ENCODE results near the gene SLC30A2.
"Not testable (repeated sequence)": the region's sequence is repeated elsewhere in the genome, so short reads cannot be mapped to it uniquely, and the experiment has no call there.

SLC30A2 gene, protein sequence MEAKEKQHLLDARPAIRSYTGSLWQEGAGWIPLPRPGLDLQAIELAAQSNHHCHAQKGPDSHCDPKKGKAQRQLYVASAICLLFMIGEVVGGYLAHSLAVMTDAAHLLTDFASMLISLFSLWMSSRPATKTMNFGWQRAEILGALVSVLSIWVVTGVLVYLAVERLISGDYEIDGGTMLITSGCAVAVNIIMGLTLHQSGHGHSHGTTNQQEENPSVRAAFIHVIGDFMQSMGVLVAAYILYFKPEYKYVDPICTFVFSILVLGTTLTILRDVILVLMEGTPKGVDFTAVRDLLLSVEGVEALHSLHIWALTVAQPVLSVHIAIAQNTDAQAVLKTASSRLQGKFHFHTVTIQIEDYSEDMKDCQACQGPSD

DNA sequence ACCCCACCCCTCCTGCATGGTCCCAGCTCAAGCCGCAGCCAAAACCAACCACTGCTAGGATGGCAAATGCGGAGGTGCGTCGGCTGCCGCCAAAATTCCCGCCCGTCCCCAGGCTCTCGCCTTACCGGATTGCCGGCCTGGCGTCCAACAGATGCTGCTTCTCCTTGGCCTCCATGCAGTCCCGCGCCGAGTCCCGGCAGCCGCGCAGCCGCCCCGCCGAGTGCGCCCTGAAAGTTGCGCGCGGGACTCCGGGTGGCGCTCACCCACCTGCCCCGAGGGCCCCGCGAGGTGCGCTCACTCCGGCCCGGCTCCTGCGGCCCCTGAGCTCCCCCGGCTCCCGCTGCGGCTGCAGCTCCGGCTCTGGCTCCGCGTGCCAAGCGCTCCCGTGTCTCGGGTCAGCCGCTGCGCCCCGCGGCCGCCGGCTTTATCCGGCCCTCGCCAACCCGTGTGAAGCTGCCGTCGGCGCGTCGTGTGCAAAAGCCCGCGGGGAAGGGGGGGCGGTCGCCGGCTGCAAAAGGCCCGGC, at the start of gene SLC30A2:
TSS of gene SLC30A2 (minus strand) at position 397 of the 524 bp plus-strand sequence. CDS start at position 175, 222 bp downstream.
- DNase-seq = no peak

DNA sequence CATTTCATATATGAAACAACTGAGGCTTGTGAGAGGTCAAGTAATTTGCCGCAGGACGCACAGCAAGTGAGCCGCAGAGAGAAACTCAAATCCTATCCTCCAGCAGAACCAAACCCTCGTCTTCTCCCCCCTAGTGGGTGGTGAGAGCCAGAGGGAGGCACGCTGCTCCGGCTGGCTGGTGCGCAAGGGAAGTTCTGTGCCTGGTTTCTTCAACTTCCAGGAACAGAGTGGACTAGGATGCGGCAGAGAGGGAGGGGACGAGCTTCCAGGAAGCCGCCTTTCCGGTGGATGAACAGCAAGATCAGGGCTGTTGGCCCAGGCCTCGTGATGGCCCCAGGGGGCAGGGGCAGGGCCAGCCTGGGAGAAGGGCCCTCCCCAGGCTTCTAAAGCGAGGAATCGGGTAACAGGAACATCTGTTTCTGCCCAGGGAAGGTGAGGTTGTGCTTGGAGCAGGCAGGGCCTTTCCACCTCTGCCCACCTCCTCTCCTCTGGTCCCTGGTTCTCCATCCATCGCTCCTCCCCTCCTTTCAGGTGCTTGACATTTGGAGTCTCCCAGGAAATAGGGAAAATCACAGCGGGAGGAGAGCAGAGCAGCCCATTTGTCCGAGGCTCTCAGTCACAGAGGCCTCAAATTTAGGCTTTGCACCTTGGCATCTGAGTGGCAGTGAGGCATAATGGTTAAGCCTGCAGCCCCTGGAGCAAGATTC, 48.9 kb upstream of the SLC30A2 start:
- no peak for DNase-seq

DNA sequence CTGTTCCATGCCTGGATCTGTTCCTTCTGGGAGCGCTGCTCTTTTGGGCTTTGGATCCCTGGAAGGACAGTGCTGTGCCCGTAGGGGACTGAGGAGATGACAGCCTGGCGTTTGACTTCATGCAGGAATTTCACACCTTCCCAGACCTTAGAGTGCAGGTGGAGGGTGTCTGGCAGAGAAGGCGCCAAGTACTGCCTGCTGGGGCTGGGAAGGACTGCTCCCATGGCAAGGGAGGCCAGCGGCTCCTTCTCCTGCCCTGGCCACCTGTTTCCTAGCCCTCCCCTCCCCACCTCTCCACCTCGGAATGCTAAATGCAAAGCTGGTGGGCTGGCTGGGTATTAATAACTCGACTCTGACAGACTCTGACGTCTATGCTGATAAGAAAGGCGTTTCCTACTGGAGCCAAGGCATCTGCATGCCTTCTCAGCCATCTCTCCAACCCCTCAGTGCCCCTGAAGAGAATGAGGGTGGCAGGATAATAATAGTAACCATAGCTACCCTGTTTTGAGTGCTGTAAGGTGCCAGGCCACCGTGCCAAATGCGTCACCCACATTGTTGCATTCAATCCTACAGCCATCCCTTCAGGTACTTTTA, 48.3 kb upstream of the SLC30A2 start:
- DNase-seq = no peak

DNA sequence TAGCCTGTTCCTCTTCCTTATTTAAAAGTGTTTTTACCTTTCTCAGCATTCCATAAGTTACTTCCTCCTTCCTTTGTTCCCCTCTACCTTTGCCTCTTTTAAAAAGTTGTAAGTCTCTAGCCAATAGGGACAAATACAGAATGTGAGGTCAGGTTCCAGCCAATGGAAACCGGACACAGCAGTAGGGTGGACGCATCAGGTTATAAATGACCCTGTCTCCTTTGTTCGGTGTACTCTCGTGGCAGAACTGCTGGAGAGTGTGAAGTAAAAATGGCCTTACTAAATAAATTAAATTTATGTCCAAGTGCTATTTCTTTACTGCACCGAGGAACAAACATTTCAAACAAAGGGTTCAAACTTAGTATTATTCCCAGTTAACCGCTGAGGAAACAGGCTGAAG, 47.7 kb upstream of the SLC30A2 start:
- not testable (repeated sequence) for DNase-seq

DNA sequence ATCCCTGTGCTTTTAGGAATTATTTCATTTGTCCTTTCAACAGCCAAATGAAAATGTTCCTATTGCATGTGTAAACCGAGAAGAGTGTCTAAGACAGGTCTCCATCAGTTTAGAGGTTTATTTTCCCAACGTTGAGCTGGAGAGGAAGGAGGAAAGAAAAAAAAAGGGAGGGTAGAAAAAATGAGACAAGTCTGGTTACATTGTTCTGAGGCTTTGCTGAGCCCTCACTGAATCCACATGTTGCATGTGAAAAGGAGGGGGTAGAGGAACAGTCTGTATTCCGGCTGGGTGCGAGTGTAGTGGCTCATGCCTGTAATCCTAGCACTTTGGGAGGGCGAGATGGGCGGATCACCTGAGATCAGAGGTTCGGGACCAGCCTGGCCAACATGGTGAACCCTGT, 46.5 kb upstream of the SLC30A2 start:
- no peak for DNase-seq

DNA sequence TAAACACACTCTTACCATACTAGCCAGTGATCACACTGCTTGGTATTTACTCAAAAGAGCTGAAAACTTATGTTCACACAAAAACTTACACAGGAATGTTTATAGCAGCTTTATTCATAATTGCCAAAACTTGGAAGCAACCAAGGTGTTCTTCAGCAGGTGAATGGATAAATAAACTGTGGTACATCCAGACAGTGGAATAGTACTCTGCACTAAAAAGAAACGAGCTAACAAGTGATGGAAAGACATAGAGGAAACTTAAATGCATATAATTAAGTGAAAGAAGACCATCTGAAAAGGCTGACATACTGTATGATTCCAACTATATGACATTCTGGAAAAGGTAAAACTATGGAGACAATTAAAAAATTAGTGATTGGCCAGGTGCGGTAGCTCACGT, 45.0 kb upstream of the SLC30A2 start:
- DNase-seq = no peak

DNA sequence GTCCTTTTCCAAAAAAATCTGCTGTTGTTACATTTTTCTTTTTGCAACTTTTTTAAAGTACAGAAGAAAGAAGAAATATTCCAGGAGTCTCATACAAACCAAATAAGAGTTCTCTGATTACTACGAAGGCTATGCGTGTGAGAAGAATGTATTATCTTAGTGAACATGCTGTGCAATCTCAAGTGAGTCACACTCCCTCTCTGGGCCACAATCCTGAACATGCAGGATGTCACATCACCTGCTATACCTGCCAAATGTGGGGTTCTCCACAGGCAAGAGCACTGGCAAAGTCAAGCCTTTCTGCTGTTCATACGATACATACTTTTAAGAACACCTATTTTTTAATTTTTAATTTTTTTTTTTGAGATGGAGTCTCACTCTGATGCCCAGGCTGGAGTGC, 43.2 kb upstream of the SLC30A2 start:
- DNase-seq = no peak

DNA sequence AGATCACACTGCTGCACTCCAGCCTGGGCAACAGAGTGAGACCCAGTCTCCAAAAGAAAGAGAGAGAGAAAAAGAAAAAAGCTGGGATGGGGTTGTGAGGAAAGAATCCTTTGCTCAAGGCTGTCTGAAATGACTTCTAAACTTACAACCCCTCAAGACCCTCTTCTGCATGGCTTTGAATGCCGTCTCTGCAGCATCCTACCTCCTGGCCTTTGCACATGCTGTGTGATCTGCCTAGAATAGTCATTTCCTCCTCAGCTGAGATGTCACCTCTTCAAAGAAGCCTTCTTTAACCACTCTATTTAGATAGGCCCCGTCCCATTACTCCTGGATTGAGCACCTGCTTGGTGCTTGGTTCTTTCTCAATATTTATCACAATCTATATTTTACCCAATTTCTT, 38.9 kb upstream of the SLC30A2 start:
- no peak for DNase-seq

DNA sequence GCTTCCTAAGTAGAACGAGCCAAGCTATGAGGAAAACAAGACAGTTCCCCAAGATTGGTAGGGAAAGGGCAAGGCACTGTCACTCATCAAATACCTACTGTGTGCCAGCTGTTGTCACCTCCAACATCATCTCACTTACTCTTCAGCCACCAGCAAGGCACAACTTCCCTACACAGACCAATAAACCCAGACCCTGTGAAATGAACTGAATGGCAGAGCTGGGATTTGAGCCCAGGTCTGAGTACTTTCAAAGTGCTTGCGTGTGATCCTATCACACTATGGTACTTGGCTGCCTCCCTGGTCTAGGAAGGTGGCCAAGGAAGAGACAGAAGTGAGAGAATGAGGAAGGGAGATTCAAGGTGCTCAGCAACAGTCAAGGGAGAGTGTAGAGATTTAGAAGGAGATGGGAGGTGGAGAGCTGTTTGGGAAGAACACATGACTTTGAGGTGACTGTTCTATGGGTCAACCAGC, 38.2 kb upstream of the SLC30A2 start:
- no peak for DNase-seq

DNA sequence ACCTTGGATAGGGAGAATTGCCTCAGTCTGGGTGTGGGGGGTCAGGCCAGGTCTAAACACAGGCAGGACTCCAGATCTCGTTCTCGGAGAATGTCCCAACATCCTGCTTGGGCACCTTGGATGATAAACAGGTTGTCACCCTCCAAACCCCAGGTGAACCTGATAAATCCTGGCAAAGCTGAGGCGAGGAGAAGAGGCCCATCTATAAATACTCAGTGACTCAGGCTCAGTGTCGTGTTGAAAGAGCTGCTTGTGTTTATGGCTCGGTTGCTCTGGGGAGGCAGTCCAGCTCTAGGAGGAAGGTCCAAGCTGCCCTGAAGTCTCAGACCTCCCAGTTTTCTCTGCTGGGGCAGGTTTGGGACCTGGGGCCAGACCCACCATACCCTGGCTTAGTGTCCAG, 37.3 kb upstream of the SLC30A2 start:
- no peak for DNase-seq

DNA sequence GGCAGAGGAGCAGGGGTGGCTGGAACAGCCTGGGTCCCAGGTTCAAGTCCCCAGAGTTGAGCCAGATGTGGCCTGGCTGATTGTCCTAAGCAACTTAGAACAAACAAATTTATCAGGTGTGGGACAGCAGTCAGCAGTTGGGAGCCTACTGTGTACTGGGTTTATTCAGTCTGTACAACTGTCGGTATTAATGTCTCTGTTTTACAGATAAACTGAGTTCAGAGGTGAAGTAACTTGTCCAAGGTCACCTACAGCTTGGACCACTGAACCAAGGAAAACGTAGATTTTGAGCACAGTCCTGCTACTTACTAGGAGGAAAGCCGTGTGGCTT, 36.1 kb upstream of the SLC30A2 start:
- DNase-seq = no peak

DNA sequence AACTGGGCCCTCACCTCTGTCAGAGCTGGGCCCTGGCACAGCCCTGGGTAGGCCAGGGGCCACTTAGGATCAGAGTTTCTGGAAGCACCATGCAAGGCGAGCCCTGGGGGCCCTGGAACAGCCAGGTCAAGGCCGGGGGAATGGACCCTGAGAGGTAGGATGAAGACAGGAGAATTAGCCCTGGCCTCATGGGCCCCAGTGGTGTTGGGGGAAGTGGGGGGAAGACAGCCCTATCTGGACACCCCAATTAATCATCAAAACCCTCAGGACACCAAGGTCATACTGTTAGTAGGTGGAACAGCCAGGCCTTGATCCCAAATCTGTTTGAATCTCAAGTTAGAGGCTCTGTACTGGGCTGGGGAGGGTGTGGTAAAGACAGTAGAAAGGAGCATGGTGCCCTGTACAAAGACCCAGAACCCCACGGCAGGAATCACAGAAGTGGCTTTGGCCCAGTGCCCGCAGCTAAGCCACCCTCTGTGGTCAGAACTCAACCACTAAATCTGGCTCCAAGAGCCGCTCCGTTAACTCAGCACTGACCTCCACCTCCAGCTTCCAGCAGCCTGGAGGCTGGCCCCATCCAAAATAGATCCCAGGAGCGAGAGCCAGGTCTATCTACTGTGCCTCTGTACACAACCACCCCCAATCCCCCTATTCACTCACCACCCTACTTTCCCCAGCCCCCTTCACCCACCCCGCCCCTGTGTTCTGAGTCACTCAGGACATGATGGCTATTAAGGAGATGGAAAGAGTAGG, 35.5 kb upstream of the SLC30A2 start:
- no peak for DNase-seq

DNA sequence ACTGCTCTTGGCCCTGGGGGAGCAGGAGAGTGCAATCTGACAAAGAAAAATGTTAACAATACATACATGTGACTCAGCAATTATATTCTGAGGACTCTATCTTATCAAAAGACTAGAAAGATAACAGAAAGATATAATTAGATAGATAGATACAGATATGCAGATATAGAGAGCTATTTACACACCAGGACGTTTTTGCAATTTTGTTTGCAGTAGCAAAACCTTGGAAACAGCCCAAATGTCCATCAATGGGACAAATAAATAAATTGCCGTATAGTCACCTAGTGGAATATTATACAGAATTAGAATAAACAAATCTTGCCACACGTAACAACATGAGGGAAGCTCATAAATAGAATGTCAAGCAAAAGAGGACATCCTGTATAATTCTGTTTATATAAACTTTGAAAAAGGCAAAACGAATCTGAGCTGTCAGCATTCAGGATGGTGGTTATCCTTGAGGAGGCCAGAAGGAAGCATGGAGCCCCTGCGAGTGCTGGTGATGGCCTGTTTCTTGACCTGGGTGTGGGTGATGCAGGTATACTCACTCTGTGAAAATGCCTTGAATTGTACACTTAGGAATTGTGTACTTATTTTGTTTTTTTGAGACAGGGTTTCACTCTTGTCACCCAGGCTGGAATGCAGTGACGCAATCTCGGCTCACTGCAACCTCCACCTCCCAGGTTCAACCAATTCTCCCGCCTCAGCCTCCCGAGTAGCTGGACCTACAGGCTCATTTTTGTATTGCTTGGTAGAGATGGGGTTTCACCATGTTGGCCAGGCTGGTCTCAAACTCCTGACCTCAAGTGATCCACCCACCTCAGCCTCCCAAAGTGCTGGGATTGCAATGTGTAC, 34.3 kb upstream of the SLC30A2 start:
- no peak for DNase-seq

DNA sequence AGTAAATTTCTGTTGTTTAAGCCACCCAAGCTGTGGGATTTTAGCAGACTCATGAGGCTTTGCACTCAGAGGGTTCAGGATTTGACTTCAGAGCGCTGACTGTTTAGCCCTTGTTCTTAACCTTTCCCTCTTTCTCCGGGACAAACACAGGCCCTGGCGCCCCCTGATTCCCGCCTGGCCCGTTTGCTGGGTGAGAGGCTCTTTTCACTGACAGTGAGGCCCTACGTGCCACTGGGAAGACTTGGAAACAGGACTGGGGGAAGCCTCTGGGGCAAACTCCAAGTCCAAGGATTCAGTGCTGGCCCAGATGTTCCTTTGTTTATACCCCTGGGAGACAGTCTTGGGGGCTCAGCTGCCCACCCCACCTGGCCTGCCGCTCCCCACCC, 33.3 kb upstream of the SLC30A2 start:
- DNase-seq = no peak

DNA sequence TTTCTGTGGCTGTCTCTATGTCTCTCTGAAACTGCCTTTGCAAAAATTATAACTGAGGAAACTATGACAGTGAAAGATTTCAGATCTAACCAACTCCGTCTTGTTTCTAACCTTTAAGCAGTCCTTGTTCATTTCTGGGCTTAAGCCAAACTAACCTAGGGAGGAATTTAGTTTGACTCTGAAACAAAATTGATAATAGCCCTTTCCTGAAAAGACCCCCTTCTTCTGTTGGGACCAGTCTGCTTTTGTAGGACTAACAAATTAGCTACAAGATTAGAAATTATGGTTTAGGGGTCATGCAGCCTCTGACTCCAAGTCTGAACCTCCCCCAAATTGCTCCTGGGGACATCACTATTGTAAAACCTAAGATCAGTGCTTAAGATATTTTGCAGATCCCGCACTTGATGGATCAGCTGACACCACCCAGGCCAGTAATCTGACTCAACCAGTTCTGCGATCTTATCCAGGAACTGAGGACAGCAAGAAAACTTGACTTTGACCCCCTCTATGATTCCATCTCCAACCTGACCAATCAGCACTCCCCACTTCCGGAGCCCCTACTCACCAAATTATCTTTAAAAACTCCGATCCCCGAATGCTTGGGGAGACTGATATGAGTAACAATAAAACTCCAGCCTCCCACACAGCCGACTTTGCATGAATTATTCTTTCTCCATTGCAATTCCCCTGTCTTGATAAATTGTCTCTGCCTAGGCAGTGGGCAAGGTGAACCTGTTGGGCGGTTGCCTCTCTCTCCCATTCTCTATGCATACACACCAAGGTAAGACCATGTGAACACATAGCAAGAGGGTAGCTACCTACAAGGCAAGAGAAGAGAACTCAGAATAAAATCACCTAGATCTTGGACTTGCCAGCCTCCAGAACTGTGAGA, 32.6 kb upstream of the SLC30A2 start:
- DNase-seq = no peak

DNA sequence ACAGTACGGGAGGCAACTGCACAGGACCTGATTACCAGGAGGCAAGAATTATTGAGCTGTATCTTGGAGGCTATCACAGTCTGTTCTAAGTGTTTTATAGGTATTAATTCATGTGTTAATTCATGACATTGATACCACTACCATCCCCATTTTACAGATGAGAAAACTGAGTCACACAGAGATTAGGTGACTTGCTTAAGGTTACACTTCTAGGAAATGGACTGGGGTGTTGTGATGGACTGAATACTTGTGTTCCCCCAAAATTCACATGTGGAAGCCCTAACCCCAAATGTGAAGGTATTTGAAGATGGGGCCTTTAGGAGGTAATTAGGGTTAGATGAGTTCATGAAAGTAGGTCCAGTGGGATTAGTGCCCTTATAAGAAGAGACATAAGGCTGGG, 31.6 kb upstream of the SLC30A2 start:
- no peak for DNase-seq

DNA sequence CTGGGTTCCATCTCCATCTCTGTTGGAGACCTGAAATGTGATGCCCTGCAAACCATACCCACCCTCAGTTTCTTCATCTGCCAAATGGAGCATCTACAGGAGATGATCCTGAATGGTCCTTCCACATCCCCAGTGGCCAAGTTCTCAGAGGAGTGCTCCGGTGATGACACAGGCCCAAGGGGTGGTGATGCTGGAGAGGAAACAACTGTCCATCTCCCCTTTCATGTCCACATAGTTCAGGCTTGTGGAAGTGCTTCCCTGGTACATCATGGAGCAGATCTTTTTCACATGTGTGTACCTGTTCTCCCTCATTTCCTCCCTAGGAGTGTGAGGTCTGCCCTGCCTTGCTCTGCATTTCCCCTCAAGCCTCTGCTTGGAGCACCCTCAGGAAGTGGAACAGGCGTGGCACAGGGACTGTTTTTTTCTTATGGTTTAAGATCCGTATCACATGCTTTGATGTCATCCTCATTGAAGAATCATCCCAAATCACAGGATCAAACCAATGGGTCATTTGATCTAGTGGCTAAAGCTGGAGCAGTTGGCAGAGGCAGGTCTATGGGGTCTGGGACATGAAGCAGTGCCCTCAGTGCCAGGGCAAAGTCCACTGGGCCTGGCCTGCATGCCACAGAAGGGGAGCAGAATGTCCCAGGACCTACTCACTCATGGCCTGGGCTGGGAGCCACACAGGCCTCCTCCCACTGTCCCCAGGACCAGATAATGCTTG, 29.7 kb upstream of the SLC30A2 start:
- no peak for DNase-seq

DNA sequence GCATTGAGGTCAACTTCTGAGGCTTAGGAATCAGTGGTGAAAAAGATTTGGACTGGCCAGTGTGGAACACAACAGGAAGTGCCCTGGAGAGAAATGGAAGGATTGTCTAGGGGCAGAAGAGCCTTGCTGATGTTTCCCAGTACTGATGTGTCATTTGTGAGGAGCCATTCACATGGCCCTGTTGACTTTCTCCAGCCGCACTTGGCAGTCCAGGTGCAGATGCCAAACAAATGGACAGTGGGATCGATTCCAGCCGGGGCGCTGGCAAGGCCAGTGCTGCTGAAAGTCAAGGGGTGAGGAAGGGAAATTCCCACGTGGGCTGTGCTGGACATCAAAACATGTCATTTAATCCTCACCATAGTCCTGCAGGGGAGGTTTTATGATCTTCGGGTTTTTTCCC, 26.4 kb upstream of the SLC30A2 start:
- DNase-seq = no peak

DNA sequence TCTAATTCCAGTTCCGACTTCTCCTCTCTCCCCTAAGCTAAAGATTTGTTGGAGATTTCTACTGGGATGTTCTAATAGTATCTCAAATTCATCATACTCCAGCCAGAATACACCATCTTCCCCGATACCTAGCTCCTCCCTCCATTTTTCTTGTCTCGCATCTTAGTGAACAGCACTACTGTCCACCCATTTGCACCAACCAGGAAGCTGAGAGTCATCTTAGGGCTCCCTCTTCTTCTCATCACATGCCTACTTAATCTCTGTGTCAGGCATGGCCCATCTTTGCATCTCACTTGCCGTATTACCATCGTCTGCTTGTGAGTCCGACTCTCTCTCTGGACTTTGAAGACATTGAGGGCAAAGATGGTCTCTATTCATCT, 25.0 kb upstream of the SLC30A2 start:
- DNase-seq = no peak

DNA sequence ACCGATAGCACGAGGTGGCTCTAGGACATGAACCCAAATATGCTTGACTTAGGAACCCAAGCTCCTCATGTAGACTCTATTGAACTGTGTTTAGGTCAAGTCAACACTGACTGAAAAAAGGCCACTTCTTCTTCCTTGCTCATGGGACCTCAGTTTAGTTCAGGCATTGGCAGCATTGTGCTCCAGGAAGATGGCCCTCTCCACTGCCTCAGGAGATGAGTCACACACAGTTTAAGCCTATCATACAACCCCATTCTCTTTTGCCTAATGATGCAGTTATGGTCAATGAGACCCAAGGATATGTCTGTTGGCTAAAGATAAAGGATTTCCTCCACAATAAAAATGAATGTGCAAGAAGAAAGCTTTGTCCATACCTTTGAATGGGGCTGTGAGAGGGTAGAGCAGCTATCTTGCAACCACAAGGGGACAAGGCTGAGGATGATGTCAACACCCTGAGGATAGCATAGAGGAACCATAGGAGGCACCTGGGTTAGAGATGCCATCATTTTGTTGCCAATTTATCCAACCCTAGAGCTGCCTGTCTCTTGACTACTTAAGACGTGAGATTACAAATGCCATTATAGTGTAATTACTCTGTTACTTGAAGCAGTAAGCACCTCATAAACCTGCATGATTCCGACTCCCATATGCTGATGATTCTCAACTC, 24.5 kb upstream of the SLC30A2 start:
- no peak for DNase-seq

Measured in cortex of kidney (tissue), 1 donor.